Liver (tissue), 9 donors: ENCODE results near the gene SLC44A1. TPM values are rescaled to one million over a fixed set of nuclear protein-coding genes. Genes with fewer than 3 reads are reported as not detected.

Experiments used
- DNase-seq: peaks from one replicate; pipeline ENCODE4 v3.0.0-alpha.2; 2017; ENCODE audit warnings: low spot score
- H3K27ac ChIP-seq, 2 donors: one replicate each; pipeline ENCODE4 v1.7.0; 2013; ENCODE audit warnings: inconsistent platforms in 2 of 2, low read length in 2 of 2, control low read depth in 1 of 2, low read depth in 1 of 2, mild to moderate bottlenecking in 1 of 2
- H3K27me3 ChIP-seq, 4 donors: one replicate each; pipeline versions ENCODE4 v1.6.1 to v1.7.0; 2013; ENCODE audit warnings: low read length in 3 of 4, inconsistent platforms in 1 of 4, mild to moderate bottlenecking in 1 of 4, moderate library complexity in 1 of 4; ENCODE audit not compliant: control insufficient read depth in 4 of 4, insufficient read depth in 4 of 4
- H3K36me3 ChIP-seq, 4 donors: one replicate each; pipeline versions ENCODE4 v1.6.1 to v1.7.0; 2013; ENCODE audit warnings: low read length in 3 of 4, mild to moderate bottlenecking in 3 of 4, low read depth in 1 of 4, moderate library complexity in 1 of 4; ENCODE audit not compliant: control insufficient read depth in 4 of 4, insufficient read depth in 3 of 4
- H3K4me1 ChIP-seq, 4 donors: one replicate each; pipeline versions ENCODE4 v1.6.1 to v1.7.0; 2013; ENCODE audit warnings: low read length in 3 of 4, mild to moderate bottlenecking in 3 of 4, moderate library complexity in 1 of 4; ENCODE audit not compliant: control insufficient read depth in 4 of 4, insufficient read depth in 4 of 4
- H3K4me3 ChIP-seq, 3 donors: one replicate each; pipeline versions ENCODE4 v1.6.1 to v1.7.0; 2013; ENCODE audit warnings: low read length in 3 of 3, control low read depth in 1 of 3, low read depth in 1 of 3, mild to moderate bottlenecking in 1 of 3
- H3K9ac ChIP-seq, 2 donors: one replicate each; pipeline ENCODE4 v1.7.0; 2013; ENCODE audit warnings: low read length in 2 of 2, mild to moderate bottlenecking in 2 of 2, moderate library complexity in 2 of 2, control low read depth in 1 of 2, low read depth in 1 of 2
- H3K9me3 ChIP-seq, 4 donors: one replicate each; pipeline versions ENCODE4 v1.6.1 to v1.7.0; 2013; ENCODE audit warnings: low read length in 3 of 4; ENCODE audit not compliant: control insufficient read depth in 4 of 4
- ATF3 ChIP-seq: IDR thresholded peaks from 2 replicates; pipeline ENCODE4 v1.6.1; 2016; ENCODE audit warnings: antibody characterized with exemption
- CTCF ChIP-seq: fragments of 150-350 bp; IDR thresholded peaks from 2 replicates; pipeline ENCODE4 v1.5.1; 2017; ENCODE audit warnings: improper control_type of control experiment, low read depth, low read length; ENCODE audit not compliant: missing input control
- EGR1 ChIP-seq, 2 donors: IDR thresholded peaks; 2 replicates each; pipeline ENCODE4 v1.6.1; 2016 to 2018; ENCODE audit warnings: antibody characterized with exemption in 2 of 2, low read depth in 2 of 2
- FOXA1 ChIP-seq: IDR thresholded peaks from 2 replicates; pipeline ENCODE4 v1.6.1; 2016; ENCODE audit warnings: antibody characterized with exemption
- FOXA2 ChIP-seq: IDR thresholded peaks from 2 replicates; pipeline ENCODE4 v1.6.1; 2016; ENCODE audit warnings: antibody characterized with exemption
- GABPA ChIP-seq, 2 donors: IDR thresholded peaks in 1 of 2; conservative IDR thresholded peaks in 1 of 2; 2 replicates each; pipeline ENCODE4 v1.6.1; 2016; ENCODE audit warnings: antibody characterized with exemption in 2 of 2, mild to moderate bottlenecking in 1 of 2, moderate library complexity in 1 of 2
- HNF4A ChIP-seq, 2 donors: conservative IDR thresholded peaks; 2 replicates each; pipeline ENCODE4 v1.6.1; 2016; ENCODE audit warnings: antibody characterized with exemption in 2 of 2, mild to moderate bottlenecking in 2 of 2
- HNF4G ChIP-seq: IDR thresholded peaks from 2 replicates; pipeline ENCODE4 v1.6.1; 2016; ENCODE audit warnings: antibody characterized with exemption
- JUND ChIP-seq, 2 donors: IDR thresholded peaks; 2 replicates each; pipeline ENCODE4 v1.6.1; 2016; ENCODE audit warnings: antibody characterized with exemption in 2 of 2
- MAX ChIP-seq: IDR thresholded peaks from 2 replicates; pipeline ENCODE4 v1.6.1; 2016; ENCODE audit warnings: antibody characterized with exemption
- NR2F2 ChIP-seq: IDR thresholded peaks from 2 replicates; pipeline ENCODE4 v1.6.1; 2016; ENCODE audit warnings: antibody characterized with exemption
- RAD21 ChIP-seq, 2 donors: IDR thresholded peaks; 2 replicates each; pipeline ENCODE4 v1.6.1; 2016; ENCODE audit warnings: antibody characterized with exemption in 2 of 2, mild to moderate bottlenecking in 2 of 2
- REST ChIP-seq: IDR thresholded peaks from 2 replicates; pipeline ENCODE4 v1.6.1; 2016; ENCODE audit warnings: antibody characterized with exemption, mild to moderate bottlenecking
- RXRA ChIP-seq, 2 donors: IDR thresholded peaks; 2 replicates each; pipeline ENCODE4 v1.6.1; 2017 to 2018; ENCODE audit warnings: antibody characterized with exemption in 2 of 2, mild to moderate bottlenecking in 1 of 2
- SP1 ChIP-seq: IDR thresholded peaks from 2 replicates; pipeline ENCODE4 v1.6.1; 2018; ENCODE audit warnings: antibody characterized with exemption, mild to moderate bottlenecking
- TAF1 ChIP-seq: conservative IDR thresholded peaks from 2 replicates; pipeline ENCODE4 v1.6.1; 2016; ENCODE audit warnings: antibody characterized with exemption, mild to moderate bottlenecking
- YY1 ChIP-seq: IDR thresholded peaks from 2 replicates; pipeline ENCODE4 v1.6.1; 2016; ENCODE audit warnings: antibody characterized with exemption, mild to moderate bottlenecking
- ZBTB33 ChIP-seq: IDR thresholded peaks from 2 replicates; pipeline ENCODE4 v1.6.1; 2016; ENCODE audit warnings: antibody characterized with exemption
- WGBS: extraction: QIAGEN DNeasy Blood & Tissue Kit; methylation state at CpG from one replicate; pipeline ENCODE4 v1.1.7; 2013; 5-methylcytosine and 5-hydroxymethylcytosine counted together
- polyA plus RNA-seq, 2 donors: library from polyadenylated mRNA; stranded (reverse) in 1 of 2; unstranded in 1 of 2; fragments of 200-250 nt in 1 of 2; fragments of >200 nt in 1 of 2; fragmentation: Nextera tagmentation in 1 of 2; extraction: Ambion mirVana in 1 of 2; gene quantifications; one replicate each; pipeline versions ENCODE4 v1.2.1 to v1.2.3, GENCODE V29; 2013 to 2015
- total RNA-seq, 2 donors: library from RNA; depleted of rRNA; stranded (reverse); fragments of >200 nt; gene quantifications; one replicate each; pipeline ENCODE4 v1.2.3, GENCODE V29; 2014
- donor health status: healthy.
- donor health status: healthy.
- donor health status: healthy.
- donor health status: healthy.
- donor health status: healthy.

The SLC44A1 gene
- total and polyA plus RNA-seq, 4 donors, result 18.1 to 73.1 (median 53.1) TPM

- TF ChIP-seq REST, result no peak
Measured at GRCh38 chr9:105242062-105242461, 2.4 kb upstream of the SLC44A1 start (continued).

GRCh38 chr9:105242557-105242956 is 1.9 kb upstream of the SLC44A1 start:
- H3K9ac ChIP-seq, result no peak overlapping the region
- peaks cover 2 to 15% (median 12%) of the 10 kb centered on the region in 4 donors for H3K4me1 ChIP-seq
- no peaks in the 10 kb centered on the region for H3K9me3 ChIP-seq
- TF ChIP-seq RAD21 (IDR thresholded peaks at IDR 0.05) (no peak), CTCF (no peak), MAX (no peak), FOXA2 (no peak), RXRA (IDR thresholded peaks at IDR 0.05) (no peak), JUND (IDR thresholded peaks at IDR 0.05) (no peak), HNF4A (conservative IDR thresholded peaks at IDR 0.05) (no peak), FOXA1 (no peak), HNF4G (no peak), REST (no peak), EGR1 (IDR thresholded peaks at IDR 0.05; ENCODE audit: low read depth in 2 of 2) (no peak), TAF1 (no peak), SP1 (no peak), YY1 (no peak), NR2F2 (no peak), GABPA (IDR thresholded peaks at IDR 0.05 in 1 of 2, conservative IDR thresholded peaks at IDR 0.05 in 1 of 2) (no peak), ATF3 (no peak), ZBTB33 (no peak)
- H3K4me3 ChIP-seq, result no peak overlapping the region
- 56% methylated on average over 4 of the region's 4 CpGs for WGBS
- H3K27me3 ChIP-seq, result no peaks in the 10 kb centered on the region
- no peak for DNase-seq
- no peak overlapping the region for H3K27ac ChIP-seq
- no peaks in the 10 kb centered on the region for H3K36me3 ChIP-seq
